Fibroblast of lung (primary cell): ENCODE measurements around the gene NECTIN1. TPM values are rescaled to one million over a fixed set of nuclear protein-coding genes. Genes with fewer than 3 reads are reported as not detected.

Experiments used
- DNase-seq, 2 donors: peaks; one replicate each; pipeline versions ENCODE4 v3.0.0 to v3.0.0-alpha.2; 2010; ENCODE audit warnings: low read depth in 2 of 2
- H2AFZ ChIP-seq: 2 replicates; pipeline ENCODE4 v1.5.1; 2012; ENCODE audit warnings: low read length, control low read depth, inconsistent platforms
- H3K27ac ChIP-seq: 2 replicates; pipeline ENCODE4 v1.5.1; 2011; ENCODE audit warnings: low read length, control low read depth; ENCODE audit not compliant: insufficient read depth
- H3K27me3 ChIP-seq: 2 replicates; pipeline ENCODE4 v1.5.1; 2011; ENCODE audit warnings: mild to moderate bottlenecking, low read length; ENCODE audit not compliant: control insufficient read depth, insufficient read depth
- H3K36me3 ChIP-seq: 2 replicates; pipeline ENCODE4 v1.5.1; 2011; ENCODE audit warnings: low read length; ENCODE audit not compliant: control insufficient read depth, insufficient read depth
- H3K4me1 ChIP-seq: 2 replicates; pipeline ENCODE4 v1.5.1; 2011; ENCODE audit warnings: low read length; ENCODE audit not compliant: control insufficient read depth, insufficient read depth; ENCODE audit errors: extremely low read depth
- H3K4me2 ChIP-seq: 2 replicates; pipeline ENCODE4 v1.5.1; 2011; ENCODE audit warnings: low read length, control low read depth; ENCODE audit not compliant: insufficient read depth; ENCODE audit errors: extremely low read depth
- H3K4me3 ChIP-seq, 4 experiments: fragments of 200-600 bp in 1 of 4; sonication (generic) in 1 of 4; replicated peaks in 1 of 4; 2 replicates each; pipeline ENCODE4 v1.5.1; 2011 to 2016; ENCODE audit warnings: low read length in 4 of 4, low read depth in 3 of 4, mild to moderate bottlenecking in 3 of 4, control low read depth in 2 of 4, inconsistent platforms in 1 of 4, mixed read lengths in 1 of 4; ENCODE audit not compliant: insufficient read depth in 1 of 4; ENCODE audit errors: control extremely low read depth in 1 of 4
- H3K79me2 ChIP-seq: 2 replicates; pipeline ENCODE4 v1.5.1; 2012; ENCODE audit warnings: mild to moderate bottlenecking, low read length, inconsistent platforms; ENCODE audit not compliant: control insufficient read depth, insufficient read depth
- H3K9ac ChIP-seq: 2 replicates; pipeline ENCODE4 v1.5.1; 2011; ENCODE audit warnings: mild to moderate bottlenecking, low read length, control low read depth; ENCODE audit not compliant: insufficient read depth
- H3K9me3 ChIP-seq: 2 replicates; pipeline ENCODE4 v1.5.1; 2012; ENCODE audit warnings: low read depth, low read length; ENCODE audit not compliant: control insufficient read depth, insufficient read depth
- H4K20me1 ChIP-seq: 2 replicates; pipeline ENCODE4 v1.5.1; 2011; ENCODE audit warnings: low read length; ENCODE audit not compliant: control insufficient read depth, insufficient read depth; ENCODE audit errors: extremely low read depth
- CTCF ChIP-seq, 2 donors: IDR thresholded peaks in 1 of 2; conservative IDR thresholded peaks in 1 of 2; 1 replicate in 1 of 2; 2 replicates in 1 of 2; pipeline ENCODE4 v1.5.1; 2011 to 2012; ENCODE audit warnings: low read length in 2 of 2, control low read depth in 1 of 2, inconsistent platforms in 1 of 2, low read depth in 1 of 2, mild to moderate bottlenecking in 1 of 2
- EZH2 ChIP-seq: IDR thresholded peaks from 2 replicates; pipeline ENCODE4 v1.5.1; 2012; ENCODE audit warnings: low read length, control low read depth, mild to moderate bottlenecking; ENCODE audit errors: missing control alignments
- polyA plus RNA-seq, 2 donors: library from polyadenylated mRNA; depleted of rRNA in 1 of 2; stranded (reverse) in 1 of 2; unstranded in 1 of 2; fragments of >200 nt; gene quantifications; 2 replicates each; pipeline ENCODE4 v1.2.1, GENCODE V29; 2011 to 2012; ENCODE audit warnings: missing spikeins in 1 of 2
- total RNA-seq: library from RNA; depleted of rRNA; stranded (reverse); fragments of >200 nt; gene quantifications from 2 replicates; pipeline ENCODE4 v1.2.1, GENCODE V29; 2014

Gene NECTIN1
- total and polyA plus RNA-seq, 2 donors (not counting 1 experiment from before 2014, with no cell fraction given) = 2.0 to 2.8 TPM

- TF ChIP-seq CTCF (conservative IDR thresholded peaks at IDR 0.05 in 1 of 2, IDR thresholded peaks at IDR 0.05 in 1 of 2; ENCODE audit: low read depth in 1 of 2, low read length in 2 of 2) = no peak
- no peak for TF ChIP-seq EZH2
- H3K27ac ChIP-seq = no peak overlapping the region
- peaks cover 2% of the 10 kb centered on the region for H3K27me3 ChIP-seq
Measured at GRCh38 chr11:119771172-119771770, 42.3 kb upstream of the NECTIN1 start.

GRCh38 chr11:119765628-119766027 lies 36.6 kb upstream of the NECTIN1 start:
- H3K27ac ChIP-seq = no peak overlapping the region
- no peak for TF ChIP-seq CTCF (conservative IDR thresholded peaks at IDR 0.05 in 1 of 2, IDR thresholded peaks at IDR 0.05 in 1 of 2; ENCODE audit: low read depth in 1 of 2, low read length in 2 of 2)
- no peak for TF ChIP-seq EZH2
- no peaks in the 10 kb centered on the region for H3K9me3 ChIP-seq
- no peaks in the 10 kb centered on the region for H3K4me1 ChIP-seq
- no peaks in the 10 kb centered on the region for H3K36me3 ChIP-seq
- no peak overlapping the region for H2AFZ ChIP-seq
- H3K4me2 ChIP-seq = no peak overlapping the region
- no peak for DNase-seq
- no peaks in the 10 kb centered on the region for H3K79me2 ChIP-seq
- no peak overlapping the region for H3K9ac ChIP-seq
- H4K20me1 ChIP-seq = no peaks in the 10 kb centered on the region
- peaks cover 5% of the 10 kb centered on the region for H3K27me3 ChIP-seq
- no peak overlapping the region for H3K4me3 ChIP-seq

More at GRCh38 chr11:119771172-119771770, 42.3 kb upstream of the NECTIN1 start:
- no peaks in the 10 kb centered on the region for H3K4me1 ChIP-seq
- no peaks in the 10 kb centered on the region for H4K20me1 ChIP-seq
- H3K79me2 ChIP-seq = no peaks in the 10 kb centered on the region
- H3K9ac ChIP-seq = no peak overlapping the region
- H3K9me3 ChIP-seq = no peaks in the 10 kb centered on the region
- DNase-seq = no peak
- H3K36me3 ChIP-seq = no peaks in the 10 kb centered on the region
- H3K4me2 ChIP-seq = no peak overlapping the region
- H2AFZ ChIP-seq = no peak overlapping the region
- H3K4me3 ChIP-seq = no peak overlapping the region

- H3K27me3 ChIP-seq = peaks cover 4% of the 10 kb centered on the region
- no peak overlapping the region for H3K4me3 ChIP-seq
- H2AFZ ChIP-seq = no peak overlapping the region
- no peak overlapping the region for H3K9ac ChIP-seq
- no peaks in the 10 kb centered on the region for H4K20me1 ChIP-seq
- H3K4me1 ChIP-seq = peaks cover 2% of the 10 kb centered on the region
- no peaks in the 10 kb centered on the region for H3K79me2 ChIP-seq
- H3K4me2 ChIP-seq = no peak overlapping the region
- H3K27ac ChIP-seq = no peak overlapping the region
- no peaks in the 10 kb centered on the region for H3K9me3 ChIP-seq
- DNase-seq = peak; percentile 18 to 79
- no peak for TF ChIP-seq EZH2
- TF ChIP-seq CTCF (conservative IDR thresholded peaks at IDR 0.05 in 1 of 2, IDR thresholded peaks at IDR 0.05 in 1 of 2; ENCODE audit: low read depth in 1 of 2, low read length in 2 of 2) = no peak
- no peaks in the 10 kb centered on the region for H3K36me3 ChIP-seq
Measured at GRCh38 chr11:119764108-119764868, 35.3 kb upstream of the NECTIN1 start.
